Breast epithelium (tissue), 4 donors: ENCODE data around the gene NR2F1. TPM values are rescaled to one million over a fixed set of nuclear protein-coding genes. Genes with fewer than 3 reads are reported as not detected.
"Not testable (repeated sequence)": the region's sequence is repeated elsewhere in the genome, so short reads cannot be mapped to it uniquely, and the experiment has no call there.

Source experiments
- DNase-seq, 2 donors: peaks; one replicate each; pipeline ENCODE4 v3.0.0-alpha.2; 2019; ENCODE audit warnings: low spot score in 2 of 2
- H3K27ac ChIP-seq, 2 donors: fragments of 200-600 bp; sonication (generic) in 1 of 2; one replicate each; pipeline ENCODE4 v1.5.1; 2016 to 2019; ENCODE audit warnings: mild to moderate bottlenecking in 1 of 2
- H3K27me3 ChIP-seq, 2 donors: fragments of 200-600 bp; sonication (generic) in 1 of 2; one replicate each; pipeline versions ENCODE4 v1.5.1 to v1.6.0; 2017 to 2019; ENCODE audit warnings: control low read depth in 1 of 2, mild to moderate bottlenecking in 1 of 2
- H3K36me3 ChIP-seq: fragments of 200-600 bp; one replicate; pipeline ENCODE4 v1.5.1; 2019
- H3K4me1 ChIP-seq, 2 donors: fragments of 200-600 bp; sonication (generic); one replicate each; pipeline ENCODE4 v1.5.1; 2016 to 2019; ENCODE audit warnings: control low read depth in 1 of 2
- H3K4me3 ChIP-seq, 3 donors: fragments of 200-600 bp; sonication (generic); 1 replicate in 2 of 3; 2 replicates in 1 of 3; pipeline ENCODE4 v1.5.1; 2016 to 2019; ENCODE audit warnings: mild to moderate bottlenecking in 3 of 3, moderate library complexity in 2 of 3
- H3K9me3 ChIP-seq, 2 donors: fragments of 200-600 bp; sonication (generic) in 1 of 2; one replicate each; pipeline ENCODE4 v1.5.1; 2016 to 2019; ENCODE audit warnings: control low read depth in 1 of 2
- POLR2A ChIP-seq: fragments of 450-650 bp; IDR thresholded peaks from one replicate; pipeline ENCODE4 v1.6.1; 2016; ENCODE audit warnings: antibody characterized with exemption, mild to moderate bottlenecking, moderate library complexity
- POLR2AphosphoS5 ChIP-seq, 3 donors: sonication (generic); formaldehyde crosslinking; IDR thresholded peaks; one replicate each; pipeline ENCODE4 v1.6.1; 2017; ENCODE audit warnings: antibody characterized with exemption in 3 of 3
- intact Hi-C: fragments of 100-400 bp; cut with DNase I; formaldehyde crosslinking; loops from one replicate; pipeline ENCODE4 v1.15.1; 2023; ENCODE audit warnings: low total_unique reads
- total RNA-seq, 3 donors: library from RNA; depleted of rRNA; stranded (reverse); fragments of >200 nt; gene quantifications; one replicate each; pipeline ENCODE4 v1.1.0, GENCODE V29; 2016
- TF ChIP-seq, protein P1 (sequence below), 3 donors: fragments of 450-650 bp; IDR thresholded peaks; one replicate each; pipeline ENCODE4 v1.5.1; 2016 to 2017; ENCODE audit warnings: antibody characterized with exemption in 3 of 3, mild to moderate bottlenecking in 3 of 3, moderate library complexity in 3 of 3

Gene NR2F1
- total RNA-seq = 10 to 100 TPM in 2 of 3 donors, 1 to 10 TPM in 1; 4.6 to 63.6 (median 59.1) TPM

DNA sequence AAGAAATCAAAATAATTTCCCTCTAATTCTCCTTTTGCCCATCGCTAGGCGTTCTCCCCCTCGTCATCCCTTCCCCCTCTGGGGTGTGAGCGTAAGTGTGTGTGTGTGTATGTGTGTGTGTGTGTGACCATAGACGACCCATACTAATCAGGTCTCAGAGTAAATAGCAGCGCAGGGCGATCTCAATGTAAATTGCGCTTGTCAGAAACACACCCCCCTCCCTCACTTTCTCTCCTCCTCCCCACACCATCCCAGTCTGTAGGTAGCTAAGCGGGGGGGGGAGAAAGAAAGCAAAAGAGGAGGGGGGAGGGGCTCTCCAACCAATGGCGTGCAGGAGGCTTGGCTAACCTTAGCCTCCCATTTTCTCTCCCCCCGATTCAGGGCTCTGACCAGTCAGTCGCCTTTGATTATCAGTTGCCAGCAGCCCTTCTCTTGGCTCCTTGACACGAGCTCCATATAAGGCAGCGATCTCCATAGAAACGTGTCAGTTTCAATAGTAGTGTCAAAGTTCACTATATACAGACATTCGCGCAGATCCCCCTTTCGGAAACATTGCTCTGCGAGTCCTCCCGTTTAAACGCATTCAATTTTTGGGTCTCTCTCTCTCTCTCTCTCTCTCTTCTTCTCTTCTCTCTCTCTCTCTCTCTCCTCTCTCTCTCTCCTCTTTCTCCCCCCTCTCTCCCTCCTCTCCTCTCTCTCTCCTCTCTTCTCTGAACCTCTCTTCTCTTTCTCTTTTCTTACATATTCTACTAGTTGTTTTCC, at the start of gene NR2F1:
NR2F1 (plus strand) TSS at position 546 of the 762 bp plus-strand sequence. CDS start 1,802 bp downstream, outside the sequence.
- peak; percentile 87 for TF ChIP-seq POLR2A
- TF ChIP-seq, protein P1, sequence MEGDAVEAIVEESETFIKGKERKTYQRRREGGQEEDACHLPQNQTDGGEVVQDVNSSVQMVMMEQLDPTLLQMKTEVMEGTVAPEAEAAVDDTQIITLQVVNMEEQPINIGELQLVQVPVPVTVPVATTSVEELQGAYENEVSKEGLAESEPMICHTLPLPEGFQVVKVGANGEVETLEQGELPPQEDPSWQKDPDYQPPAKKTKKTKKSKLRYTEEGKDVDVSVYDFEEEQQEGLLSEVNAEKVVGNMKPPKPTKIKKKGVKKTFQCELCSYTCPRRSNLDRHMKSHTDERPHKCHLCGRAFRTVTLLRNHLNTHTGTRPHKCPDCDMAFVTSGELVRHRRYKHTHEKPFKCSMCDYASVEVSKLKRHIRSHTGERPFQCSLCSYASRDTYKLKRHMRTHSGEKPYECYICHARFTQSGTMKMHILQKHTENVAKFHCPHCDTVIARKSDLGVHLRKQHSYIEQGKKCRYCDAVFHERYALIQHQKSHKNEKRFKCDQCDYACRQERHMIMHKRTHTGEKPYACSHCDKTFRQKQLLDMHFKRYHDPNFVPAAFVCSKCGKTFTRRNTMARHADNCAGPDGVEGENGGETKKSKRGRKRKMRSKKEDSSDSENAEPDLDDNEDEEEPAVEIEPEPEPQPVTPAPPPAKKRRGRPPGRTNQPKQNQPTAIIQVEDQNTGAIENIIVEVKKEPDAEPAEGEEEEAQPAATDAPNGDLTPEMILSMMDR (IDR thresholded peaks at IDR 0.05) = peak; percentile 95 to 100 (median 99)
- TF ChIP-seq POLR2AphosphoS5 (IDR thresholded peaks at IDR 0.05) = peak in 2 of 3 donors; percentile 47 to 68
- Histone ChIP-seq H3K4me1 (peaks cover 0 to 7% of the 10 kb centered on the region in 2 donors), H3K4me3 (peak within 1 kb of the TSS; percentile 57 to 75 (median 63)), H3K27me3 (peaks cover 8 to 71% of the 10 kb centered on the region in 2 donors), H3K27ac (peak within 1 kb of the TSS; percentile 68 to 90), H3K9me3 (no peaks in the 10 kb centered on the region), H3K36me3 (no peaks in the 10 kb centered on the region)
- peak in 1 of 2 donors; percentile 64 for DNase-seq
- intact Hi-C loops = no loop called here

DNA sequence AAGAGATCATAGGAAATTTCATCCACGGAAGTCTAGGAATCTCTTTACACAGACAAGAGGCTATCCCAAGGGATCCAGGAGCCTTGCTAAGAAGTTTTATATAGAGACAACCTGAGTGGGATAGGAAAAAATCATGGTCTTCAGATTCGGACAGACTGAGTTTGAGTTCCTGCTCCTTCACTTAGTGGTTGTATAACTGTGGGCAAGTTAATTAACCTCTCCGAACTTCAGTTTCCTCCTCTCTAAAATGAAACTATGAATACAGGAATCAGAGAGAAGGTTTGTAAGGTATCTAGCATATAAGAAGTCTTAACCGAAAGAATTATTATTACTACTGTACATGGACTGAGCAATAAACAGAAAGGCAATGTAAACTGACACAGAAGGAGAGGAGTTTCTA, 37.1 kb upstream of the NR2F1 start:
- no peaks in the 10 kb centered on the region for H3K36me3 ChIP-seq
- intact Hi-C loops = no loop called here
- no peaks in the 10 kb centered on the region for H3K9me3 ChIP-seq
- no peak for TF ChIP-seq POLR2AphosphoS5 (IDR thresholded peaks at IDR 0.05)
- TF ChIP-seq, protein P1 (IDR thresholded peaks at IDR 0.05) = no peak
- no peak for TF ChIP-seq POLR2A
- no peak overlapping the region for H3K4me3 ChIP-seq
- H3K27ac ChIP-seq = no peak overlapping the region
- no peaks in the 10 kb centered on the region for H3K27me3 ChIP-seq
- DNase-seq = no peak
- H3K4me1 ChIP-seq = no peaks in the 10 kb centered on the region

DNA sequence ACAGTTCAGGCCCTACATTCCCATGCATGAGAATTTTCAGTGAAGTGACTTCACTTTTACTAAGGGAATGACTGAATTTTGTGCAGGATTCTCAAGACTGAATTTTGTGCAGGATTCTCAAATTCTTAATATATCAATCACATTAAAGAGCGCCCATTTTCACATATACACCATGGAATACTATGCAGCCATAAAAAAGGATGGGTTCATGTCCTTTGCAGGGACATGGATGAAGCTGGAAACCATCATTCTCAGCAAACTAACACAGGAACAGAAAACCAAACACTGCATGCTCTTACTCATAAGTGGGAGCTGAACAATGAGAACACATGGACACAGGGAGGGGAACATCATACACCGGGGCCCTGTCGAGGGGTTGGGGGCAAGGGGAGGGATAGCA, 33.4 kb upstream of the NR2F1 start:
- intact Hi-C loops = not testable (repeated sequence)

DNA sequence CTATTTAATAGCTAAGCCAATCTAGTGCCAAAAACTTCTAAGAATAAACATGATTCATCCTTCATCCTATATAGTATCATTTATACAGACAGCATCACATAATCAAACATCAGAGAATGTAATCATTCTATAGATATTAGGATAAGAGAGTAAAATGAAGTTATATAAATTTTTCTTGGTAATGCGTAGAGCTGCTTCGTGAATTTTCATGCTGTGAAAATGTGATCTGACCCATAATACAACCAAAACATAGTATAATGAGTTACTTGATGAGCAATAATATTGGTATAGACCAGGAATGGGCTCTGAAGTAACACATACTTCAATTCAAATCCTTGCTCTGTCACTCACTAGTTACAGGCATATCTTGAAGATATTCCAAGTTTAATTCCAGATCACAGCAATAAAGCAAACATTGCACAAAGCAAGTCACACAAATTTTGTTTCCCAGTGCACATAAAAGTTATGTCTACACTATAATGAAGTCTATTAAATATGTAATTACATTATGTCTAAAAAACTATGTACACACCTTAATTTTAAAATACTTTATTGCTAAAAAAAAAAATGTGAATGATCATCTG, 25.9 kb upstream of the NR2F1 start:
- Histone ChIP-seq H3K36me3 (no peaks in the 10 kb centered on the region), H3K4me1 (no peaks in the 10 kb centered on the region), H3K9me3 (no peaks in the 10 kb centered on the region), H3K4me3 (no peak overlapping the region), H3K27ac (no peak overlapping the region), H3K27me3 (no peaks in the 10 kb centered on the region)
- no peak for DNase-seq
- TF ChIP-seq, protein P1 (IDR thresholded peaks at IDR 0.05) = no peak
- TF ChIP-seq POLR2AphosphoS5 (IDR thresholded peaks at IDR 0.05) = no peak
- TF ChIP-seq POLR2A = no peak
- intact Hi-C loops = no loop called here

More for the DNA sequence above, 33.4 kb upstream of the NR2F1 start:
- H3K4me1 ChIP-seq, H3K9me3 ChIP-seq, H3K36me3 ChIP-seq, H3K27ac ChIP-seq, H3K4me3 ChIP-seq, H3K27me3 ChIP-seq, DNase-seq: not testable (repeated sequence)

DNA sequence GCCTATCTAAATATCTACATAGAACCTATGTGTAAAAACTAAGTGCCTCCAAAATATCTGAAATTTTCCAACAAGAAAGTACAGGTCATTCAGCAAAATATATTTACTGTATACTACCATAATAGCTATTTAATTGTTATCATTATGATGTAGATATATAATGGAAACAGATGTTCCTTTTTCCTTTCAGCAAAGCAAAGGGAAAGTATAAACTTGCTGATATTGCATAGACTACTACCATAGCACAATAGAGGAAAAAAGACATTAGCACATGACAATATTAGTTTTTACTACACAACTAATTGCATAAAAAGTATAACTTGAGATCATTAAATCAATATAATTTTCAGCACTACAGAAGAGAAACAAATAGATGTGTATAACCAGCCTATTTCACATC, 16.9 kb upstream of the NR2F1 start:
- H3K4me3 ChIP-seq = no peak overlapping the region
- no peak for DNase-seq
- peaks cover 0 to 8% of the 10 kb centered on the region in 2 donors for H3K9me3 ChIP-seq
- peaks cover 0 to 16% of the 10 kb centered on the region in 2 donors for H3K27me3 ChIP-seq
- intact Hi-C loops = no loop called here
- TF ChIP-seq POLR2AphosphoS5 (IDR thresholded peaks at IDR 0.05) = no peak
- TF ChIP-seq POLR2A = no peak
- TF ChIP-seq, protein P1 (IDR thresholded peaks at IDR 0.05) = no peak
- no peak overlapping the region for H3K27ac ChIP-seq
- H3K4me1 ChIP-seq = no peaks in the 10 kb centered on the region
- H3K36me3 ChIP-seq = no peaks in the 10 kb centered on the region
